Measurements from ENCODE around the gene SDCBP2.

DNA sequence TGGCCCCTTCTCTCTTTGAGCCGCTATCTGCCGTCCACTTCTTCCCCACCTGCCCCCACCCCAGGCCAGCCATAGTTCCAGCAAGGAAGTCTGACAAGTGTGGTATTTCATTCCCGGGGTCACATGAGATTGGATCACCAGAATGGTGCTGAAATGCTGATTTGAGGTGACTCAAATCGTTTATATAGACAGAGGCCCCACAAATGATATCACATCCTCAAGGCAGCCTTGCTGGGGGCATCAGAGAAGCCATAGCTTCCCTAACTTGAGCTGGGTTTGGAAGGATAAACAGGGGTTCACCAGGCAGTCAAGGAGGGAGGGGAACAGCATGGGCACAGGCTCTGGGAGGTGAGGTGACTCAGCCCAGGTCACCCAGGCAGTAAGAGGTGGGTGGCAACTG lies 9.9 kb downstream of the SDCBP2 start:
- TF ChIP-seq, protein P1, sequence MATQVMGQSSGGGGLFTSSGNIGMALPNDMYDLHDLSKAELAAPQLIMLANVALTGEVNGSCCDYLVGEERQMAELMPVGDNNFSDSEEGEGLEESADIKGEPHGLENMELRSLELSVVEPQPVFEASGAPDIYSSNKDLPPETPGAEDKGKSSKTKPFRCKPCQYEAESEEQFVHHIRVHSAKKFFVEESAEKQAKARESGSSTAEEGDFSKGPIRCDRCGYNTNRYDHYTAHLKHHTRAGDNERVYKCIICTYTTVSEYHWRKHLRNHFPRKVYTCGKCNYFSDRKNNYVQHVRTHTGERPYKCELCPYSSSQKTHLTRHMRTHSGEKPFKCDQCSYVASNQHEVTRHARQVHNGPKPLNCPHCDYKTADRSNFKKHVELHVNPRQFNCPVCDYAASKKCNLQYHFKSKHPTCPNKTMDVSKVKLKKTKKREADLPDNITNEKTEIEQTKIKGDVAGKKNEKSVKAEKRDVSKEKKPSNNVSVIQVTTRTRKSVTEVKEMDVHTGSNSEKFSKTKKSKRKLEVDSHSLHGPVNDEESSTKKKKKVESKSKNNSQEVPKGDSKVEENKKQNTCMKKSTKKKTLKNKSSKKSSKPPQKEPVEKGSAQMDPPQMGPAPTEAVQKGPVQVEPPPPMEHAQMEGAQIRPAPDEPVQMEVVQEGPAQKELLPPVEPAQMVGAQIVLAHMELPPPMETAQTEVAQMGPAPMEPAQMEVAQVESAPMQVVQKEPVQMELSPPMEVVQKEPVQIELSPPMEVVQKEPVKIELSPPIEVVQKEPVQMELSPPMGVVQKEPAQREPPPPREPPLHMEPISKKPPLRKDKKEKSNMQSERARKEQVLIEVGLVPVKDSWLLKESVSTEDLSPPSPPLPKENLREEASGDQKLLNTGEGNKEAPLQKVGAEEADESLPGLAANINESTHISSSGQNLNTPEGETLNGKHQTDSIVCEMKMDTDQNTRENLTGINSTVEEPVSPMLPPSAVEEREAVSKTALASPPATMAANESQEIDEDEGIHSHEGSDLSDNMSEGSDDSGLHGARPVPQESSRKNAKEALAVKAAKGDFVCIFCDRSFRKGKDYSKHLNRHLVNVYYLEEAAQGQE (IDR thresholded peaks at IDR 0.05; ENCODE audit: low read depth, low read length): no peak
- TF ChIP-seq SIN3A (IDR thresholded peaks at IDR 0.05; ENCODE audit: borderline replicate concordance, low read depth, low read length): no peak
- TF ChIP-seq, protein P2, sequence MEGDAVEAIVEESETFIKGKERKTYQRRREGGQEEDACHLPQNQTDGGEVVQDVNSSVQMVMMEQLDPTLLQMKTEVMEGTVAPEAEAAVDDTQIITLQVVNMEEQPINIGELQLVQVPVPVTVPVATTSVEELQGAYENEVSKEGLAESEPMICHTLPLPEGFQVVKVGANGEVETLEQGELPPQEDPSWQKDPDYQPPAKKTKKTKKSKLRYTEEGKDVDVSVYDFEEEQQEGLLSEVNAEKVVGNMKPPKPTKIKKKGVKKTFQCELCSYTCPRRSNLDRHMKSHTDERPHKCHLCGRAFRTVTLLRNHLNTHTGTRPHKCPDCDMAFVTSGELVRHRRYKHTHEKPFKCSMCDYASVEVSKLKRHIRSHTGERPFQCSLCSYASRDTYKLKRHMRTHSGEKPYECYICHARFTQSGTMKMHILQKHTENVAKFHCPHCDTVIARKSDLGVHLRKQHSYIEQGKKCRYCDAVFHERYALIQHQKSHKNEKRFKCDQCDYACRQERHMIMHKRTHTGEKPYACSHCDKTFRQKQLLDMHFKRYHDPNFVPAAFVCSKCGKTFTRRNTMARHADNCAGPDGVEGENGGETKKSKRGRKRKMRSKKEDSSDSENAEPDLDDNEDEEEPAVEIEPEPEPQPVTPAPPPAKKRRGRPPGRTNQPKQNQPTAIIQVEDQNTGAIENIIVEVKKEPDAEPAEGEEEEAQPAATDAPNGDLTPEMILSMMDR (IDR thresholded peaks at IDR 0.05): no peak
- no peak for TF ChIP-seq TAF1 (IDR thresholded peaks at IDR 0.05; ENCODE audit: borderline replicate concordance, low read depth, low read length)
- no peak for TF ChIP-seq TEAD4 (IDR thresholded peaks at IDR 0.05; ENCODE audit: borderline replicate concordance, insufficient read depth)
